Measurements from ENCODE around the gene SALL3. TPM values are rescaled to one million over a fixed set of nuclear protein-coding genes. Genes with fewer than 3 reads are reported as not detected.

The SALL3 gene
- total and polyA plus RNA-seq, 2 of the 8 experiments (the other 6 are each of a cell fraction or from before 2014, with no cell fraction given) = 10.5 to 46.4 TPM

- no peak for TF ChIP-seq CHD7 (IDR thresholded peaks at IDR 0.05; ENCODE audit: insufficient replicate concordance, low read length)
- no peak for TF ChIP-seq SP4 (IDR thresholded peaks at IDR 0.05; ENCODE audit: low read length)
Observed at GRCh38 chr18:79007440-79007839, 27.8 kb downstream of the SALL3 start (continued).

Data from H1 (cell line).